COLO668 (cell line): ENCODE results near the gene AMBRA1.
"Not testable (repeated sequence)": the region's sequence is repeated elsewhere in the genome, so short reads cannot be mapped to it uniquely, and the experiment has no call there.

Experiments
- DNase-seq: peaks from one replicate; lab custom pipeline; 2025; ENCODE audit not compliant: unreplicated experiment; lab: John Stamatoyannopoulos, UW

Gene AMBRA1

DNA sequence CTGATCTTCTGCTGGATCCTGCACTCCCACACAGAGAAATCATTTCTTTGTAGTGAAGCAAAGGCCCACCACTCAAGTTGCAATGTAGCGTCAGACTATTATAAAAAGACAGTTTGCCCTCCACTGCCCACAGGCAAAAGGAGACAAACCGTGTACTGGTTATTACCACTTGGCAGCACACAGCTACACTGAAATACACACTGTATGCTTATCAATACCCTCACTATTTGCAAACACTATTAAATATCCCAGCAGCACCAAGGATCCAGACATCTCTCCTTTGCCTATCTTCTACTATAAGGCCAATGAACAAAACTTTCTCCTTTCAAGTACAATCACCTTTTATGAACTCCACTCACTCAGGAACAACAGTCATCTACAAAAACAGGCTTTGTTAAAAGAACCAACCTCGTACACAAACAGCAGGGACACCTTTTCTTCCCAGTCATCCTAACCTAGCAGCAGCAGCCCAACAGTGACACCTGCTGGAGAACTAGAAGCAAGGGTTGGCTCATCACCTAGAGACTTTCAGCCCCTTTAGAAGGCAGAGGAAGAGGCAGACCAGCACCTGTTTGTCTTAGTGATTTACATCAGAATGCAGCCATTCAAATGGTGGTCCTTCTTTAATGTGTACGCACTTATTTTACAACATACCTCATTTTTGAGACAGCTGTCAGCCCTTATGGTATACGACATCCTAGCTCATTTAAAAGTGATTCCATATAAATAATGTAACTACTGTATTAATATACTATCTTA, 56.1 kb downstream of the AMBRA1 start:
- DNase-seq = peak; percentile 79

DNA sequence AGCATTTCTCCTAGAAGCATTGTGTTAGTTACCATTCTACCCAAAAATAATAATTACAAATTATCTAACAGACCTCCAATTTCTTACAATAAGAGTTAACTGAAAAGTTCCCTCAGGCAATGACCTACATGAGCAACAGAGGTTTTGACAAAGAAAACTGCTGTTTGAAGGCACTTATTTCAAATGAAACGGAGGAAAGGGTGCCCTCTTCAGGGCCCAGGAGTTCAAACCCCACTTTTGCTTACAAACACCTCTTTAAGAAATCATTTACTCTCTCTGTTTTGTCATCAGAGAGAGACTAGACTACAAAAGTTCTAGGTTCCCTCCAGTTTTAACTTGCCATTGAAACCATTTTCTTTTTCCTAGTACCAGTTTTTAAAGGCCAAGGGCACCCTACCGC, 56.7 kb downstream of the AMBRA1 start:
- DNase-seq = no peak

DNA sequence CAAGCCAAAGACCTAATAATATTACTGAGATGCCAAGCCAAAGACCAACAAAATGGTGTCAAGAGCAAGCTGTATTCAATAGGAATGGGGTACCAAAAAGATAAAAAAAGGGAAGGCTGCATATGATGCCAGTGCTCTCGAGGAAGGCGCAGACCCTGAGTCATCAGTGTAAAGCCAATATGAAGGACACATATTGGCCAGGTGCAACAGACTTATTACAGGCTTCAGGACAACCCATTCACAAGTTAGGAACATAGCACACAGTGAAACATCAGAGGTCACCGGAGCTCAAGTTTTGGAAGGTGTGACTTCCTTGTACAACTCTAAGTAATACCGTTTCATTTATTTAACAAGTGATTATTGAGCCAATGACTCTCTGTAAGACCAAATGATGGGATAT, 58.1 kb downstream of the AMBRA1 start:
- no peak for DNase-seq

DNA sequence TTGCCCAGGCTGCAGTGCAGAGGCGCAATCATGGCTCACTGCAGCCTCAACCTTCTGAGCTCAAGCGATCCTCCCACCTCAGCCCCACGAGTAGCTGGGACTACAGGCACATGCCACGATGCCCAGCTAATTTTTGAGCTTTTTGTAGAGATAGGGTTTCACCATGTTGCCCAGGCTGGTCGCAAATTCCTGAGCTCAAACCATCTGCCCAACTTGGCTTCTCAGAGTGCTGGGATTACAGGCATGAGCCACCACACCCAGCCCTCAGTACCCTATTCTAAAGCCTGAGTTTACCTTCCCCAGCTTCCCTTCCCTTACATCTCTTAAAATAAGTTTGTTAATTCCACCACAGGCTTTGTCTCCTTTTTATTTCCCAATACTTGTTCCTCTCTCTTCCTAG, 59.1 kb downstream of the AMBRA1 start:
- no peak for DNase-seq

DNA sequence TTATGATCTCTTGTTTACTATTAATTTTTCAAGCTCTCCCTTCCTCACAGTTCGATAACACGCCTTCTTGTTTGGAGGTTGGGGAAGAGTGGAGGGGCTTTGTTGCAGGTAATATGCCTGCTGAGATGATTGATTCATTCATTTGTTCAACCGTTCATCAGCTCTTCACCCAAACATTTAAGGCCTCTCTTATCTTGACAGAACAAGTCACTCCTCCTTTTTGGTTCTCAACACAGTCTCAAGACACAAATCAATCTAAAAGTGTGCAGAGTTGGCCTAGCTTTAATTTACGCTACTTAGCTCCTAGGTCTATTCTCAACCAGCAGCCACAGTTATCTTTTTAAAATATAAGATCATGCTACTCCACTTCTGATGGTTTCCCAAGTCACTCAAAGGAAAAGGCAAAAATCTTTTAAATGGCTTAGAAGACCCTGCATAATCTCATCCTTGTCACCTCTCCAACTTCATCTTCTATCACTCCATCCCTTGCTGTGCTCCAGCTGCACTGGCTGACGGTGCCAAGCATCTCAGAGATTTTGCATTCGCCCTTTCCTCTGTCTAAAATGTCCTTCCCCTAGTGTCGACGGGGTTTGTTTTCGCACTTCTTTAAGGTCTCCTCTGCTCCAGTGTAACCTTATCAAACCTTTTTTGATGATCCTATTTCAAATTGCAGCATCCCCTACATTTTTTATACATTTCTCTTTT, 60.3 kb downstream of the AMBRA1 start:
- DNase-seq = no peak

DNA sequence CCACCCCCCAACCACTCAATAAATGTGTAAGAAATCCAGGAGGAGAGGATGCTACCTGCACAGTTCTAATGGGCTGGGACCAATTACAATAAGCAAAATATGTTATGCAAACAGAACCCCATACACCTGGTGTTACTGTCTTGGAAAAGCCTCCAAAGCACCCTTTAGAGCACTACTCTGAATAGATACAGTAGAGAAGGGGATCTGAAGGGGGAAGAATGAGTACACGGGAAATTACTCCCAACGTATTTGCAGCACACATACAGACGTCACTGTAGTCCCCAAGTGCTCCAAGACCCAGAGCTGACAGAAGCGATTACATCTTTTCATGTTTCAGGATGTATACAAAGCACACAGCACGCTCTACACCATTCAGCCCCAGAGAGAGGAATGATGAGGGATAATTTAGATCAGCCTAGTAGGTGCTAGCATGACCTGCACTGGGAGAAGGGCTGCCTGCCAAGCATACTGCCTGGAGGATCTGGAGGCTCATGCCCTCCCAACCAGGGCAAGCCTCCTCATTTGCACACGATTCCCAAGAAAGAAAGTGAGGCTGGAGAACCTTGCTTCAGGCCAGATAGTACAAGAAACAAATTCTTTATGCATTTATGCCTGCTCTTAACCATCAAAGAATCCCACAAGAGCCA, 63.8 kb downstream of the AMBRA1 start:
- DNase-seq = no peak

DNA sequence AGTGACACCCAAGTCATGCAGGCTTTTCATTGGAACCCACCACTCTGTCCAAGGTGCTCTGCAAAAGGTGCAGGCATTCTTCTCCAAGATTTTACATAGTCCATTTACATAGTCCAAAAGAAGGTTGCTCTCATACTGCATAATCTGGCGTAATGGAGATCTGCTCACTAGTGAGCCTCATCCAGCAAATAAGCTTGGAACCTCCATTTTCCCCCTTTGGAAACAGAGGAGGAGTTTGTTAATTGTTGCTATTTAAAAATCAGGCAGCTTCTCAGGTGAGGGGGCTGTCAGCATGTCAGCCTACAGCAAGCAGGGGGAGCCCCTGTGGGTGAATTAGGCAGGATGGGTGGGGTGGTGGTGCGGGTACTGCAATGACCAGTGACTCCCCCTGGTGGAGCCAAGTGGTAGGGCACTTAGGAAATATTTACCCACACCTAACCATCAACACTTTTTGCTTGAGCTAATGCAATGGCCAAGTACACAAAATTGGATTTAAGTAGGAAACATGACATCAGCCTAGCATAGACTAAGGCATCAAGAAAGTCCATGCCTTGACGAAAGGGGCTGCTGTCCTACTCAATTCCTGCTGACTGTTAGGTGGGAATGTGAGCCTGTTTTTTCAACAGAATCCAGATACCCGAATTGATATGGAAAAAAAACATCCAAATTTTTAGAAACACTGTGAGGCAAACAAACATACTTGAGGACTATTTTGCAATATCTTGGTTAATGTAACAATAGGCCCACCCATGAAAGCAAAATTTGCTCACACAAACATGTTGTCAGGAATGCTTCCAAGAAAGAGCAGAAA, 64.5 kb downstream of the AMBRA1 start:
- peak; percentile 64 for DNase-seq

DNA sequence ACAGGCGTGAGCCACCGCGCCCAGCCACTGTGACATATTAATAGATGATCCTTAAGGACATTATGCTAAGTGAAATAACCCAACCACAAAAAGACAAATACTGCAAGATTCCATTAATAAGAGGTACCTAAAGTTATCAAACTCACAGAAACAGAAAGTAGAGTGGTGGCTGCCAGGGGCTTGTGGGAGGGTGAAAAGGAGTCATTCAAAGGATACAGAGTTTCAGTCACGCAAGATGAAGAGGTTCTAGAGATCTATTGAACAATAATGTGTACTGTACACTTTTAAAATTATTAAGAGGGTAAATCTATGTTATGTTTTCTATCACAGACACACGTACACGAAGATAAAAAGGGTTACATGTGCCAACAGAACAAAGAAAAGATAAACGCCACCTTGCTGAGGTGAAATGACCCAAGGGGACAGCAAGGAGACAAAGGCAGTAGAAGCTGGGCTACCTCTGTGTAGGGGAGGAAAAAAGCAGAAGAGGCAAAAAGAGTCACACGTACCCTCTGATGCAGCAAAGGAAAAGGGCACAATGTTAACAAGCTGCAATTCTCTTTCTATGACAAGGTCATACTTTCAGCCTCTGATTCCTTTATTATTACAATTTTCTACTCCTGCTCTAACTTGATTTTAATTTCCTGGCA, 65.3 kb downstream of the AMBRA1 start:
- DNase-seq = no peak

DNA sequence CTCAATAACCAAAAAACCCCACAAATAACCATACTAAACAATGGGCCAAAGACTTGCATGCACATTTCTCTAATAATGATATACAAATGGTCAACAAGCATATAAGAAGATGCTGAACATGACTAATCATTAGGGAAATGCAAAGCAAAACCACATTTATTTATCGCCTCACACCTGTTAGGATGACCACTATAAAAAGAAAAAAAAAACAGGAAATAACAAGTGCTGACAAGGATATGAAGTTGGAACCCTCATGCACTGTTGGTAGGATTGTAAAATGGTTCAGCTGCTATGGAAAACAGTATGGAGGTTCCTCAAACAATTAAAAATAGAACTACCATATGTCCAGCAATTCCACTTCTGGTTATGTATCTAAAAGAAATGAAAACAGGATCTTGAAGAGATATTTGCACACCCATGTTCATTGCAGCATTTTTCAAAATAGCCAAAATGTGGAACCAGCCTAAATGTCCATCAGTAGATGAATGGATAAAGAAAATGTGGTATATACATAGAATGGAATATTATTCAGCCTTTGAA, 66.2 kb downstream of the AMBRA1 start:
- DNase-seq = no peak

DNA sequence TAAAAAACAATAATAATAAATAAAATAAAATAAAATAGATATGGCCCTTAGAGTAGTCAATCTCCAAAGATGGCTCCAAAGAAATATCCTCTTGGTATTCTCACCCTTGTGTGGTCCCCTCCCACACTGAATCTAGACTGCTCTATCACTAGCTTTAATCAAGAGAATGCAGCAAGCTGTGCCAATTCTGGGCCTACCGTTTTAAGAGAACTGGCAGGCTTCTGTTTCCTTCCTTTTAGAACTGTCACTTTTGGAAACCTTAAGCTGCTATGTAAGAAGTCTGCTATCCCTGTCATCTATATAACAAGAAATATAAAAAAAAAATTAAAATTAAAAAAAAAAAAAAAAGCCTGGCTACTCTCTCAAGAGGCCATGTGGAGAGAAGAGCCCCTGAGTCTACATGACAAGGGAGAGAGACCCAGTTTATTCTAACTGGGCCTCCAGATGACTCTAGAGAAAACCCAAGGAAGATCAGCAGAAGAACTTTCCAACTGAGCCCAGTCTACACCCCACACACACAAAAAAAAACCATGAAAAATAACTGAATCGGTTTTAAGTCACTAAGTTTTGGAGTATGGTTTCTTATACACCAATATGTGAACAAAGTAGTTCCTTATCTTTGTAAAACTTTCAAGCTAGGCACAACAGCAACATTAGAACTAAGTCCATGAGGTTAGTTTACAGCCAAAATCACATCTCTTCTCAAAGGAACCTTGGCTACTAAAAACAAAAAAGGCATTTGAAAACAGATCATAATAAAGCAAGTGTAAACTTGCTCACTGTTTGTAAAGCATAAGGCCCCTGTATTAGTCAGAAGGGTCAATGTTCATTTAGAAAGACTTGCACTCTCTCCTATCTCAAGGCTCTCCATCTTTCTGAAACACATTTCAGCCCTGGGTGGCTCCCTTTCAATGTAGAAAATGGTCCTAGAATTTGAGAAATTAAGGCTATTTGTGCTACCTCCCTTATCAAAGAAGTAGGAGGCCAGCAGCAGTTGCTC, 67.3 kb downstream of the AMBRA1 start:
- no peak for DNase-seq

DNA sequence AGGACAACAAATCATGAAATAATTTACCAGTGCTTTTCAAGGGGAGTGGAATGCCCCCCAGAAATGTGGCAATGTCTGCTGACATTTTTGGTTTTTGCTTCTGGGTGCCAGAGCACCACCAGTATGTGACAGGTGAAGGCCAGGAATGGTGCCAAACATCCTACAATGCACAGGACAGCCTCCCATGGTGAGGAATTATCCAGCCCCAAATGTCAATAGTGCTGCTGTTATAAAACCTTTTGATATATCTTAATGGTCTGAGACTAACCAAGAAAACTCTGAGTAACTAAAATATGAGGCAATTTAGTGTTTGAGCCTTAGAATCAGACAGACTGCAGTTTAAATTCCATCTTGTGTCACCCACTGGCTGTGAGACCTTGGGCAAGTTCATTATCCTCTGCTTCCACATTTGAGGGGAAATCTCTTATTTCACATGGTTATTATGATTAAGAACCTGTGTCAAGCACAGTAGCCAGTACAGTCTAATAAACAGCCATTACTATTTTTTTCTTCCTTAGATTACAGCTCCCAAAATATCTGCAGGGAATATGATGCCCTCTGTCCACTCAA, 69.5 kb downstream of the AMBRA1 start:
- no peak for DNase-seq

DNA sequence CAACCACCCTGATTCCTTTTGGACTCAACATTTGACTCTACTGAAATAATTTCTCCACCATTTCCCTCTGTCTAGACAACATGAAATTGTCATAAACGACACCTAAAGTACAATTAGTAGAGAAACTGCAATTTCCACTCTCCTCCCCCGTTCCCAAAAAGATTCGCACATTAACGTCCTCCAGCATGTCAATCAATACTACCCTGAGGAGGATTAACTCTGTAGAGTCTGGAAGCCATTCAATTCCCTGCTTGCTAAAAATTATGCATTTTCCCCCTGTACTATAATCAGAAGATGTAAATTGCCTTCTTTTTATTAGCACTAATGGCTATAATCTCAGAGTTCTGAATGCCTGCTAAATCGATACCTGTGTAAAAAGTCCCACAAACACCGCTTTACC, 70.5 kb downstream of the AMBRA1 start:
- no peak for DNase-seq

DNA sequence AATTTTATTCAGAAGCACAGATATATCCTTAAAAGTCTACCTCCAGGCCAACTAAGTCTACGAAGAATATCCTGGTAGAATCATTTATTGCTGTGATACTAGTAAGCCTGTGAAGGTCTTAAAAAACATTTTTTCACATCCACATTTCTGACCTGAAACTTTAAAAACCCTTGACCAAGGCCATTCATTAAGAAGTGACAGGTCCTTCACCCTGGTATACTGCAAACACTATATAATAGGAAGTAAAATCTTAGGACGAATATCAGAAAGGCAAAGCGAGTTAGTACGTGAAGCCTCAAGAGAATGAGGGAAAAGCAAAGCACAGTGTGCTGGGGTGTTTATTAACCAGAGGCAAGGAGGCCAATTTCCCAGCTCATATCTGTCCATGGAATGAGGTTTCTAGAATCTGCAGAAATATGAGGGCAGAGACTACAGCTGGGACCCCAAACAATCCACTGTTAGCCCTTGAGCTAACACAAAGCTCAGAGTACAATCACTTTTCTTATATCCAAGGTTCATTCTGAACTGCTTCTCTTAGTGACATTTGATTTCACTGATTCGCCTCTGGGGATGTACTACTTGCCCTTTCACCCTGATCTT, 71.0 kb downstream of the AMBRA1 start:
- DNase-seq = no peak

DNA sequence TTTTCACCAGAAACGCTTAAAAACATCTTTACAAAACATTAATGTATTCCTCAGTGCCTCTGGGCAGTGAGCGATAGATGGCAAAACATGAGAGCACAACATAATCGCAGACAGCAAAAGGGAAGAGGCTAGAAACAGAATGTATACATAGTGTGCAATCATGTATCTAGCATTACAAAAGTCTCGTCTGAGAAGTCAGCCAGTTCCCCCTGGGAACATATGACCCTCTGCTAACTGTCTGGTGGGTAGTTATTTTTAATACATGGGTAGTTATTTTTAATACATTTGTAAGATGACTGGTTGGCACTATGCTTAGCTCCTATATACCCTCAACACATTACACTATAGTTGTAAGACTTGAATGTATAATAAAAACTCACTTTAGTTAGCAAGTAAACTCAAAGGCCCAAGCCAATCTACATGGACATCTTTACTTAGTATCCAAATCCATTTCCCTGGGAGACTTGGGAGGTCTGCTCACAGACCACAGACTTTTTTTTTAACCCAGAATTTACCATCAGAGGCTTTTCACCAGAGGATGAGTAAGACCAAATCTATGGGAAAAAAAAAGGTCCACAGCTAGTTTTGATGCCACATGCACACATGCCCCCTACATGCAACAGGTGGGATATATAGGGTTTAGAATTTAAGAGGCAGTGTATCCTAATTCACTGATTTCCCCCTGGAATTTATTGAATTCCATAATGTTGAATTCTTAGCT, 71.7 kb downstream of the AMBRA1 start:
- no peak for DNase-seq

DNA sequence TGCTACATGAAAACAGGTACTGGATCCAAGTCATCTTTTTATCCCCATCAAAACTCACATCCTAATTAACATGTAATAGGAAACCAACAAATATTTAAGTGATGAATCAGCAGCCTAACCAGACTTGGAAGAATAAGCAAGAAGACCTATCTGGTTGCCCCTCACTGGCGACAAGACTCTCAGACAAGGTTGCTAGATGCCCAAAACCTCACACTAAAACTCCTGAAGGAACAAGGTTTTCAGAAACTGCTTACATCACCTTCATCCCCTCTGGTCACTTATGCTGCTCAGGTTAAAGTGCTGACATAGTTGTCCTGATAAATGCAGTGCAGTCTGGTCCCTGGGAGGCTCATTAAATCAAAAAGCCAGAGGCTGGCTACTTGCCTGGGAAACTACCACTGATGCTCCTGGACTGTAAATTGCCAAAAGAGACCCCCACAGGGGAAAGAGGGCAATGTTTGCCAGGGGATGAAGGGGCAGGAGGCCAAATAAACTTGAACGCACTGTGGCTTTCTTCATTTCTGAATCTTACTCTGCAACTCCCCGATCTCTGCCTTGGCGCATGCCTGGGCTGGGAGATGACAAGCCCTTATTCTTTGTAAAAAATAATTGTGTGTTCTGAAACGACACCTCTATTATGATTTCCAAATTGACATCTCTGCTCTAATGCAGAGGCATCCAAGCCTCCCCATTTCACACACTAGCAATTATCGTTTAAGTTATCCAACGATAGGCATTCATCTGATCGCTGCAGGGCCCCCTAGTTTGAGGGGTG, 72.7 kb downstream of the AMBRA1 start:
- no peak for DNase-seq

DNA sequence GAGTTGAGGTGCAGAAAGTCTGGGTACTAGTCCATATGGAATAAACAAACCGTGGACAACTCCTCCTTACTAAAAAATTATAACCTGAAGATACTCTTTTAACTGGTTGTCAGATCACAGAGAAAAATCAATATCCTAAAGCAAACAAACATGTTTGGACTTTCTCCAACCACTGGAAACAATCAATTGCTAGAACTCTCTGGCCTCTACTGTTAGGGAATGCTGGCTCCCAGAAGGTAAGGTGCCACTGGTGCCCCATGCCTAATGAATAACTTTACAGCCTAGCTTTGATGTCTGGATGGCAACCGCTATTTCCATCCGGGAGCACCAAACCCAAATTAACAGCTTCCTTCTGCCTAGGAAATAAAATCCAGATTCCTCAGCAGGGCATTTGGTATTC, 74.5 kb downstream of the AMBRA1 start:
- DNase-seq = no peak

DNA sequence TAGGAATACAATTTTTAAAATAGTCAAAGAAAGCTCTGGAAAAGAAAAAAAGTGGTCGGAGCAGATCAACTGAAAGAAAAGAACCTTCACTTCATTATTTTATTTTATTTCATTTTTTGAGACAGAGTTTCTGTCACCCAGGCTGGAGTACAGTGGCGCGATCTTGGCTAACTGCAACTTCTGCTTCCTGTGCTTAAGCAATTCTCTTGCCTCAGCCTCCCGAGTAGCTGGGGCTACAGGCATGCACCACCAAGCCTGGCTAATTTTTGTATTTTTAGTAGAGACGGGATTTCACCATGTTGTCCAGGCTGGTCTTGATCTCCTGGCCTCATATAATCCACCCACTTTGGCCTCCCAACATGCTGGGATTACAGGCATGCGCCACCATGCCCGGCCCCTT, 74.9 kb downstream of the AMBRA1 start:
- not testable (repeated sequence) for DNase-seq
